ENCODE measurements around the gene CDKN1C.
A peak's percentile ranks its signal among the peaks of the same experiment; 100 is the strongest.

GRCh38 chr11:2911785-2912391, 26.3 kb upstream of the CDKN1C start:
- TF ChIP-seq POLR2AphosphoS5 (IDR thresholded peaks at IDR 0.05) (peak; percentile 24), CTCF (IDR thresholded peaks at IDR 0.05) (no peak), POLR2A (IDR thresholded peaks at IDR 0.05) (no peak)
